GM10266 (cell line): ENCODE results near the gene FMNL2.

Experiments used
- DNase-seq: peaks from one replicate; pipeline ENCODE4 v3.0.0; 2012; ENCODE audit errors: extremely low spot score
- TF ChIP-seq, protein P1 (sequence below): IDR thresholded peaks from 2 replicates; pipeline ENCODE4 v1.5.1; 2012; ENCODE audit warnings: mild to moderate bottlenecking, low read depth; ENCODE audit not compliant: control insufficient read depth, insufficient read depth; ENCODE audit errors: missing control alignments

The FMNL2 gene

DNA sequence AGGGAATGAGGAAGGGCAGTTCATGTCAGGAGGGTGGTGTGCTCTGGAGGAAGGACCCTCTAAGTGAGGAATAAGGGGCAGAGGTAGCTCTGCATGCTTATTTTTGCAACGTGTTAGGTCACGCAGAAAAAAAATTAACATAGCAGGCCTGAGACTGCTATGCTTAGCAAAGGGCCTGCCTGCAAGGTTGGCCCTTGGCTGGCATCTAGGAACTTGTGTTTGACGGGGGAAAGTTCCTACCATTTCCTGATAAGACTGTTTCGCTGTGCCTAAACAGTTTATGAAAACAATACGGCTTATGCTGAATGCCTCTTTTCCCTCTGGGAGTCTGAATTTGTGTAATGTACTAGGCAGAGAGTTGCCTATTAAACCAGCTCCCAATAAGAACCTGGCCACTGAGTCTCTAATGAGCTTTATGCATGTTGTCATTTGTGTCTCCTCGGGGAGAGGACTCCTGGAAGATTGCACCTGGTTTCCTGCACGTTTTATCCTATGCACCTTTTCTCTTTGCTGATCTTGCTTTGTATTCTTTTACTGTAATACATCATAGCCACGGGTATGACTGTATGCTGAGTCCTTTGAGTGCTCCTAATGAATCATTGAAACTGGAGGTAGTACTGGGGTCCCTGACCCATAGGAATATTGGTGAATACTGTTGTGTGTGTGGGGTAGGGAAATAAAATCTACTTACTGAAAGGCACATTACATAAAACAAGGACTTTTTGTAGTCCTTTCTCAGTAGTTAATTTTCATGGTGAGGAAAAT lies 213.3 kb downstream of the FMNL2 start:
- TF ChIP-seq, protein P1, sequence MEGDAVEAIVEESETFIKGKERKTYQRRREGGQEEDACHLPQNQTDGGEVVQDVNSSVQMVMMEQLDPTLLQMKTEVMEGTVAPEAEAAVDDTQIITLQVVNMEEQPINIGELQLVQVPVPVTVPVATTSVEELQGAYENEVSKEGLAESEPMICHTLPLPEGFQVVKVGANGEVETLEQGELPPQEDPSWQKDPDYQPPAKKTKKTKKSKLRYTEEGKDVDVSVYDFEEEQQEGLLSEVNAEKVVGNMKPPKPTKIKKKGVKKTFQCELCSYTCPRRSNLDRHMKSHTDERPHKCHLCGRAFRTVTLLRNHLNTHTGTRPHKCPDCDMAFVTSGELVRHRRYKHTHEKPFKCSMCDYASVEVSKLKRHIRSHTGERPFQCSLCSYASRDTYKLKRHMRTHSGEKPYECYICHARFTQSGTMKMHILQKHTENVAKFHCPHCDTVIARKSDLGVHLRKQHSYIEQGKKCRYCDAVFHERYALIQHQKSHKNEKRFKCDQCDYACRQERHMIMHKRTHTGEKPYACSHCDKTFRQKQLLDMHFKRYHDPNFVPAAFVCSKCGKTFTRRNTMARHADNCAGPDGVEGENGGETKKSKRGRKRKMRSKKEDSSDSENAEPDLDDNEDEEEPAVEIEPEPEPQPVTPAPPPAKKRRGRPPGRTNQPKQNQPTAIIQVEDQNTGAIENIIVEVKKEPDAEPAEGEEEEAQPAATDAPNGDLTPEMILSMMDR: no peak
- DNase-seq: no peak

DNA sequence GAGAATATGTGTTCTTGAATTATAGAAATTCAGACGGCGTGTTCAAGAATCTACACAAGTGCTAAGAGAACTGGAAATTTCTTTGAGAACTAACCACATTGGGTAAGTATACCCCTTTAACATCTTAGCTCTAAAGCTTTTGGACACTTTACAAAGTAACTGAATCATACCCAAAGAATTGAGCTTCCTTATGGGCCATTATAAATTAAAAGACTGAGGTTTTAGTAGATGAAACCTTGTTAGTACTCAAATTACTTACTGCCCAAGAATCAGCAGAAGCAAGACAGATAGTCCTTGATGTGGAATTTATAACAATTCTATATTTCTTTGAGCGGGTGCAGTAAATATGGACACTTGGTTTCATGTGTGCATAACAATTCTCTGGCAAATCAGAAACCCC lies 214.0 kb downstream of the FMNL2 start:
- TF ChIP-seq, protein P1: no peak
- DNase-seq: no peak

GRCh38 chr2:152549423-152549822 lies 214.4 kb downstream of the FMNL2 start:
- TF ChIP-seq, protein P1: no peak
- no peak for DNase-seq

DNA sequence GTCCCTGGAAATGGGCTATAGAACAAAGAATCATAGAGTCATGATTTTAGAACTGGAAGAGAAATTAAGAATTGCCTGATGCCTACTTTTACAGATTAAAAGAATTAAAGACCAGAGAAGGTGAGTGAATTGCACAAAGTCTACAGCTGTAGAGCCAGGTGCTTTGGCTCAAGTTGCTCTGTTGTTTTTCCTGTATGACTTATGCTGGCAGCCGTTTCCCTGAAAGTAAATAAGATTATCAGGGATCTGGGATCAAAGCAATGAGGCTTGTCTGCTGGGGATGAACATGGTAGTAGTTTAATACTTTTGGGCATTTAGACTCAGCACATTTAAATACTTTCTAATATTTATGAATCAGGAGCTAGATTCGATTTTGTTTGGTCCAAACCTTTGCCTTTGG lies 215.4 kb downstream of the FMNL2 start:
- DNase-seq: no peak
- TF ChIP-seq, protein P1: no peak

- no peak for DNase-seq
- TF ChIP-seq, protein P1: no peak
Observed at GRCh38 chr2:152552888-152553287, 217.9 kb downstream of the FMNL2 start.

DNA sequence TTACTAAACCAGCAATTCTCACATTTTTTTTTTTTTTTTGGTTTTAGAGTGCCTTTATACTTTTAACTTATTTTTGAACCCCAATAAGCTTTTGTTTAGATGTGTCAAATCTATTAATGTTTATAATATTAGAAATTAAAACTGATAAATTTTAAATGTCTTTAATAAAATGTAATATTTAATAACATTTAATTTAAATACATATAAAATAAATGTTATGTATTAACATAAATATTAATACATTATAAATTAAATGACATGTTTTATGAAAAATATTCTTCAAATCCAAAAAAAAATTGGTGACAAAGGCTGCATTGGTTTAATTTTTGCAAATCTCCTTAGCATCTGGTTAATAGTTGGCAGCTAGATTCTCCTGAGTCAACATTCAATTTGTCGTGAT lies 218.5 kb downstream of the FMNL2 start:
- DNase-seq: no peak
- TF ChIP-seq, protein P1: no peak

- no peak for DNase-seq
- TF ChIP-seq, protein P1: no peak
Observed at GRCh38 chr2:152555048-152555447, 220.1 kb downstream of the FMNL2 start.
